ENCODE results near the gene OR3A2. TPM values are rescaled to one million over a fixed set of nuclear protein-coding genes. Genes with fewer than 3 reads are reported as not detected.
"Not testable (repeated sequence)": the region's sequence is repeated elsewhere in the genome, so short reads cannot be mapped to it uniquely, and the experiment has no call there.

OR3A2 gene
- total and polyA plus RNA-seq, 5 donors: 0.05 to 0.83 (median 0.66) TPM; not detected in 1

- ATAC-seq; H3K9me3 ChIP-seq (ENCODE audit: control insufficient read depth, low read length); H3K27me3 ChIP-seq (ENCODE audit: control insufficient read depth, insufficient read depth); DNase-seq; intact Hi-C loops (cut with DNase I); H3K27ac ChIP-seq (ENCODE audit: low read length); H3K4me3 ChIP-seq (ENCODE audit: low read length); H3K4me1 ChIP-seq (ENCODE audit: control insufficient read depth, insufficient read depth, low read length): not testable (repeated sequence)
- 83% methylated on average over 1 of the region's 1 CpG for WGBS
These were observed 92.6 kb downstream of the OR3A2 start for GRCh38 chr17:3293548-3293947.

GRCh38 chr17:3282901-3283300 is 103.2 kb downstream of the OR3A2 start:
- no peak for DNase-seq
- H3K27me3 ChIP-seq (ENCODE audit: control insufficient read depth, insufficient read depth): no peaks in the 10 kb centered on the region
- no peak for ATAC-seq
- no peaks in the 10 kb centered on the region for H3K9me3 ChIP-seq (ENCODE audit: control insufficient read depth, low read length)
- WGBS: 82% methylated on average over 1 of the region's 1 CpG
- intact Hi-C loops (cut with DNase I): no loop called here
- H3K27ac ChIP-seq (ENCODE audit: low read length): no peak overlapping the region
- H3K4me3 ChIP-seq (ENCODE audit: low read length): no peak overlapping the region
- no peaks in the 10 kb centered on the region for H3K4me1 ChIP-seq (ENCODE audit: control insufficient read depth, insufficient read depth, low read length)

GRCh38 chr17:3276126-3276525 is 110.0 kb downstream of the OR3A2 start:
- no peak overlapping the region for H3K27ac ChIP-seq (ENCODE audit: low read length)
- ATAC-seq (no peak), DNase-seq (no peak)
- no peaks in the 10 kb centered on the region for H3K27me3 ChIP-seq (ENCODE audit: control insufficient read depth, insufficient read depth)
- intact Hi-C loops (cut with DNase I): no loop called here
- 60% methylated on average over 4 of the region's 4 CpGs for WGBS
- H3K4me1 ChIP-seq (ENCODE audit: control insufficient read depth, insufficient read depth, low read length): no peaks in the 10 kb centered on the region
- no peak overlapping the region for H3K4me3 ChIP-seq (ENCODE audit: low read length)
- H3K9me3 ChIP-seq (ENCODE audit: control insufficient read depth, low read length): no peaks in the 10 kb centered on the region

GRCh38 chr17:3271072-3271848 is 114.8 kb downstream of the OR3A2 start:
- intact Hi-C loops (cut with DNase I): no loop called here
- WGBS: 88% methylated on average over 5 of the region's 5 CpGs

GRCh38 chr17:3260600-3260999 is 125.5 kb downstream of the OR3A2 start:
- H3K4me1 ChIP-seq (ENCODE audit: control insufficient read depth, insufficient read depth, low read length): no peaks in the 10 kb centered on the region
- H3K4me3 ChIP-seq (ENCODE audit: low read length): no peak overlapping the region
- WGBS: 73% methylated on average over 13 of the region's 13 CpGs
- H3K9me3 ChIP-seq (ENCODE audit: control insufficient read depth, low read length): no peaks in the 10 kb centered on the region
- intact Hi-C loops (cut with DNase I): no loop called here
- ATAC-seq: no peak
- H3K27ac ChIP-seq (ENCODE audit: low read length): no peak overlapping the region
- DNase-seq: no peak
- H3K27me3 ChIP-seq (ENCODE audit: control insufficient read depth, insufficient read depth): no peaks in the 10 kb centered on the region

More at GRCh38 chr17:3271072-3271848, 114.8 kb downstream of the OR3A2 start:
- H3K27ac ChIP-seq (ENCODE audit: low read length): no peak overlapping the region
- no peak for DNase-seq
- H3K27me3 ChIP-seq (ENCODE audit: control insufficient read depth, insufficient read depth): no peaks in the 10 kb centered on the region
- H3K4me3 ChIP-seq (ENCODE audit: low read length): no peak overlapping the region
- no peaks in the 10 kb centered on the region for H3K4me1 ChIP-seq (ENCODE audit: control insufficient read depth, insufficient read depth, low read length)
- no peaks in the 10 kb centered on the region for H3K9me3 ChIP-seq (ENCODE audit: control insufficient read depth, low read length)
- no peak for ATAC-seq

- DNase-seq: no peak
- WGBS: 81% methylated on average over 1 of the region's 1 CpG
- intact Hi-C loops (cut with DNase I): no loop called here
- Histone ChIP-seq H3K4me3 (ENCODE audit: low read length) (no peak overlapping the region), H3K27me3 (ENCODE audit: control insufficient read depth, insufficient read depth) (no peaks in the 10 kb centered on the region), H3K9me3 (ENCODE audit: control insufficient read depth, low read length) (no peaks in the 10 kb centered on the region), H3K27ac (ENCODE audit: low read length) (no peak overlapping the region), H3K4me1 (ENCODE audit: control insufficient read depth, insufficient read depth, low read length) (no peaks in the 10 kb centered on the region)
- ATAC-seq: no peak
These were observed 125.9 kb downstream of the OR3A2 start for GRCh38 chr17:3260163-3260562.

GRCh38 chr17:3256575-3256974 is 129.5 kb downstream of the OR3A2 start:
- ATAC-seq (no peak), DNase-seq (no peak)
- intact Hi-C loops (cut with DNase I): no loop called here
- Histone ChIP-seq H3K4me1 (ENCODE audit: control insufficient read depth, insufficient read depth, low read length) (no peaks in the 10 kb centered on the region), H3K27ac (ENCODE audit: low read length) (no peak overlapping the region), H3K4me3 (ENCODE audit: low read length) (no peak overlapping the region), H3K27me3 (ENCODE audit: control insufficient read depth, insufficient read depth) (no peaks in the 10 kb centered on the region), H3K9me3 (ENCODE audit: control insufficient read depth, low read length) (no peaks in the 10 kb centered on the region)
- 89% methylated on average over 8 of the region's 8 CpGs for WGBS

- DNase-seq; H3K4me3 ChIP-seq (ENCODE audit: low read length); intact Hi-C loops (cut with DNase I); H3K9me3 ChIP-seq (ENCODE audit: control insufficient read depth, low read length); H3K27me3 ChIP-seq (ENCODE audit: control insufficient read depth, insufficient read depth); H3K4me1 ChIP-seq (ENCODE audit: control insufficient read depth, insufficient read depth, low read length); ATAC-seq; H3K27ac ChIP-seq (ENCODE audit: low read length): not testable (repeated sequence)
- WGBS: 89% methylated on average over 1 of the region's 2 CpGs
These were observed 137.1 kb downstream of the OR3A2 start for GRCh38 chr17:3249013-3249412.

GRCh38 chr17:3244841-3245240 is 141.3 kb downstream of the OR3A2 start:
- intact Hi-C loops (cut with DNase I); H3K4me3 ChIP-seq (ENCODE audit: low read length); H3K9me3 ChIP-seq (ENCODE audit: control insufficient read depth, low read length); ATAC-seq; H3K27me3 ChIP-seq (ENCODE audit: control insufficient read depth, insufficient read depth); H3K4me1 ChIP-seq (ENCODE audit: control insufficient read depth, insufficient read depth, low read length); H3K27ac ChIP-seq (ENCODE audit: low read length); DNase-seq: not testable (repeated sequence)
- 26% methylated on average over 1 of the region's 1 CpG for WGBS

GRCh38 chr17:3241044-3241443 is 145.1 kb downstream of the OR3A2 start:
- H3K4me1 ChIP-seq (ENCODE audit: control insufficient read depth, insufficient read depth, low read length); H3K4me3 ChIP-seq (ENCODE audit: low read length); DNase-seq; intact Hi-C loops (cut with DNase I); H3K27me3 ChIP-seq (ENCODE audit: control insufficient read depth, insufficient read depth); ATAC-seq; H3K27ac ChIP-seq (ENCODE audit: low read length); H3K9me3 ChIP-seq (ENCODE audit: control insufficient read depth, low read length): not testable (repeated sequence)
- 86% methylated on average over 1 of the region's 1 CpG for WGBS

- H3K9me3 ChIP-seq (ENCODE audit: control insufficient read depth, low read length); H3K27ac ChIP-seq (ENCODE audit: low read length); intact Hi-C loops (cut with DNase I); DNase-seq; H3K4me3 ChIP-seq (ENCODE audit: low read length); H3K27me3 ChIP-seq (ENCODE audit: control insufficient read depth, insufficient read depth); H3K4me1 ChIP-seq (ENCODE audit: control insufficient read depth, insufficient read depth, low read length): not testable (repeated sequence)
- ATAC-seq: peak; percentile 44 to 66
- 31% methylated on average over 1 of the region's 2 CpGs for WGBS
These were observed 147.4 kb downstream of the OR3A2 start for GRCh38 chr17:3238685-3239084.
